ENCODE data around the gene MIGA1. TPM values are rescaled to one million over a fixed set of nuclear protein-coding genes. Genes with fewer than 3 reads are reported as not detected.

MIGA1 gene
- total and polyA plus RNA-seq, 2 of the 13 experiments (the other 11 are each of a cell fraction or from before 2014, with no cell fraction given) = 3.8 to 6.6 TPM

DNA sequence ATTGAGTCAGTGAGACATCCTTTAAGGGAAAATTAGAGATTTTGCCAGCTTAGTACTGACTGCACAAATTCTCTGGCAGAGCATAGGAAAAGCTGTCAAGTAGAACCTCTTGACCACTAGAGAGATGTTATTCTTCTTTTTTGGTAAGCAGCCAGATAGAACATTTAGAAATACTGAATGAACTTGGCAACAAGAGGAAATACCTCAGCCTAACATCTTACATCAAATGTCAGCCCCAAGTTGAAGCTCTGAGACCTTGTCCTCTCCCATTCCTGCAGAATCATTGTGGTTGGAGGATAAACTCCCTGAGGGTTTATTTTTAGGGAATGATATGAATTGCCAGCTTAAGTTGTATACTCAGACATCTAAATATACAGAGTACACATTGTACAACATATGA, 53.5 kb downstream of the MIGA1 start:
- CTCF ChIA-PET (ENCODE audit: low intra/inter-chr PET ratio, low total read pairs) = no interaction called here
- in situ Hi-C loops (cut with HindIII; ENCODE audit: extremely low pct_ligation_motif_present, low pct_unique_long_range_greater_than_20kb) = no loop called here
- Histone ChIP-seq H3K9me3 (ENCODE audit: low read length) (no peaks in the 10 kb centered on the region), H3K4me1 (ENCODE audit: insufficient read depth, low read length) (no peaks in the 10 kb centered on the region), H3K9ac (ENCODE audit: insufficient read depth, low read depth, low read length) (no peak overlapping the region), H3K4me3 (replicated peaks in 1 of 3; ENCODE audit: insufficient read depth in 1 of 3, low read depth in 2 of 3, low read length in 3 of 3) (no peak overlapping the region), H3K27ac (ENCODE audit: extremely low read length, insufficient read depth, low read length) (no peak overlapping the region), H4K20me1 (ENCODE audit: insufficient read depth, low read length) (no peaks in the 10 kb centered on the region), H2AFZ (ENCODE audit: low read length) (no peak overlapping the region), H3K4me2 (ENCODE audit: low read depth, low read length) (no peak overlapping the region), H3K36me3 (replicated peaks in 1 of 2; ENCODE audit: control insufficient read depth in 1 of 2, insufficient read depth in 2 of 2, low read length in 2 of 2) (peaks cover 2 to 3% of the 10 kb centered on the region in 2 experiments; a peak in 1 of 5 replicates), H3K27me3 (ENCODE audit: control insufficient read depth in 1 of 2, insufficient read depth in 2 of 2, low read length in 2 of 2) (no peaks in the 10 kb centered on the region), H3K79me2 (ENCODE audit: insufficient read depth, low read length) (no peaks in the 10 kb centered on the region)
- no TSS peak for BruUV-seq (replicated peaks)
- no peak for ATAC-seq
- no peak for FAIRE-seq
- POLR2A ChIA-PET = no interaction called here
- no peak for DNase-seq (ENCODE audit: low spot score)
- intact Hi-C loops (cut with micrococcal nuclease; ENCODE audit: unreplicated experiment) = no loop called here
- TF ChIP-seq GABPB1 (CRISPR knock-in tag; IDR thresholded peaks at IDR 0.05) (no peak), MXI1 (IDR thresholded peaks at IDR 0.05; ENCODE audit: borderline replicate concordance, low read depth, low read length) (no peak), ZNF550 (CRISPR knock-in tag; IDR thresholded peaks at IDR 0.05; ENCODE audit: borderline replicate concordance) (no peak), MATR3 (CRISPR knock-in tag; IDR thresholded peaks at IDR 0.05) (no peak), LCORL (IDR thresholded peaks at IDR 0.05) (no peak), LCORL (CRISPR knock-in tag; IDR thresholded peaks at IDR 0.05) (no peak), RARG (CRISPR knock-in tag; IDR thresholded peaks at IDR 0.05; ENCODE audit: low read depth) (no peak), PITX1 (CRISPR knock-in tag; IDR thresholded peaks at IDR 0.05) (no peak)
- TF ChIP-seq, protein P1, sequence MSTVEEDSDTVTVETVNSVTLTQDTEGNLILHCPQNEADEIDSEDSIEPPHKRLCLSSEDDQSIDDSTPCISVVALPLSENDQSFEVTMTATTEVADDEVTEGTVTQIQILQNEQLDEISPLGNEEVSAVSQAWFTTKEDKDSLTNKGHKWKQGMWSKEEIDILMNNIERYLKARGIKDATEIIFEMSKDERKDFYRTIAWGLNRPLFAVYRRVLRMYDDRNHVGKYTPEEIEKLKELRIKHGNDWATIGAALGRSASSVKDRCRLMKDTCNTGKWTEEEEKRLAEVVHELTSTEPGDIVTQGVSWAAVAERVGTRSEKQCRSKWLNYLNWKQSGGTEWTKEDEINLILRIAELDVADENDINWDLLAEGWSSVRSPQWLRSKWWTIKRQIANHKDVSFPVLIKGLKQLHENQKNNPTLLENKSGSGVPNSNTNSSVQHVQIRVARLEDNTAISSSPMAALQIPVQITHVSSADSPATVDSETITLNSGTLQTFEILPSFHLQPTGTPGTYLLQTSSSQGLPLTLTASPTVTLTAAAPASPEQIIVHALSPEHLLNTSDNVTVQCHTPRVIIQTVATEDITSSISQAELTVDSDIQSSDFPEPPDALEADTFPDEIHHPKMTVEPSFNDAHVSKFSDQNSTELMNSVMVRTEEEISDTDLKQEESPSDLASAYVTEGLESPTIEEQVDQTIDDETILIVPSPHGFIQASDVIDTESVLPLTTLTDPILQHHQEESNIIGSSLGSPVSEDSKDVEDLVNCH (CRISPR knock-in tag; IDR thresholded peaks at IDR 0.05) = no peak
- TF ChIP-seq, protein P2, sequence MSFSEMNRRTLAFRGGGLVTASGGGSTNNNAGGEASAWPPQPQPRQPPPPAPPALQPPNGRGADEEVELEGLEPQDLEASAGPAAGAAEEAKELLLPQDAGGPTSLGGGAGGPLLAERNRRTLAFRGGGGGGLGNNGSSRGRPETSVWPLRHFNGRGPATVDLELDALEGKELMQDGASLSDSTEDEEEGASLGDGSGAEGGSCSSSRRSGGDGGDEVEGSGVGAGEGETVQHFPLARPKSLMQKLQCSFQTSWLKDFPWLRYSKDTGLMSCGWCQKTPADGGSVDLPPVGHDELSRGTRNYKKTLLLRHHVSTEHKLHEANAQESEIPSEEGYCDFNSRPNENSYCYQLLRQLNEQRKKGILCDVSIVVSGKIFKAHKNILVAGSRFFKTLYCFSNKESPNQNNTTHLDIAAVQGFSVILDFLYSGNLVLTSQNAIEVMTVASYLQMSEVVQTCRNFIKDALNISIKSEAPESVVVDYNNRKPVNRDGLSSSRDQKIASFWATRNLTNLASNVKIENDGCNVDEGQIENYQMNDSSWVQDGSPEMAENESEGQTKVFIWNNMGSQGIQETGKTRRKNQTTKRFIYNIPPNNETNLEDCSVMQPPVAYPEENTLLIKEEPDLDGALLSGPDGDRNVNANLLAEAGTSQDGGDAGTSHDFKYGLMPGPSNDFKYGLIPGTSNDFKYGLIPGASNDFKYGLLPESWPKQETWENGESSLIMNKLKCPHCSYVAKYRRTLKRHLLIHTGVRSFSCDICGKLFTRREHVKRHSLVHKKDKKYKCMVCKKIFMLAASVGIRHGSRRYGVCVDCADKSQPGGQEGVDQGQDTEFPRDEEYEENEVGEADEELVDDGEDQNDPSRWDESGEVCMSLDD (CRISPR knock-in tag; IDR thresholded peaks at IDR 0.05; ENCODE audit: borderline replicate concordance) = no peak
- TF ChIP-seq, protein P3, sequence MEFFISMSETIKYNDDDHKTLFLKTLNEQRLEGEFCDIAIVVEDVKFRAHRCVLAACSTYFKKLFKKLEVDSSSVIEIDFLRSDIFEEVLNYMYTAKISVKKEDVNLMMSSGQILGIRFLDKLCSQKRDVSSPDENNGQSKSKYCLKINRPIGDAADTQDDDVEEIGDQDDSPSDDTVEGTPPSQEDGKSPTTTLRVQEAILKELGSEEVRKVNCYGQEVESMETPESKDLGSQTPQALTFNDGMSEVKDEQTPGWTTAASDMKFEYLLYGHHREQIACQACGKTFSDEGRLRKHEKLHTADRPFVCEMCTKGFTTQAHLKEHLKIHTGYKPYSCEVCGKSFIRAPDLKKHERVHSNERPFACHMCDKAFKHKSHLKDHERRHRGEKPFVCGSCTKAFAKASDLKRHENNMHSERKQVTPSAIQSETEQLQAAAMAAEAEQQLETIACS (CRISPR knock-in tag; IDR thresholded peaks at IDR 0.05) = no peak
- TF ChIP-seq, protein P4, sequence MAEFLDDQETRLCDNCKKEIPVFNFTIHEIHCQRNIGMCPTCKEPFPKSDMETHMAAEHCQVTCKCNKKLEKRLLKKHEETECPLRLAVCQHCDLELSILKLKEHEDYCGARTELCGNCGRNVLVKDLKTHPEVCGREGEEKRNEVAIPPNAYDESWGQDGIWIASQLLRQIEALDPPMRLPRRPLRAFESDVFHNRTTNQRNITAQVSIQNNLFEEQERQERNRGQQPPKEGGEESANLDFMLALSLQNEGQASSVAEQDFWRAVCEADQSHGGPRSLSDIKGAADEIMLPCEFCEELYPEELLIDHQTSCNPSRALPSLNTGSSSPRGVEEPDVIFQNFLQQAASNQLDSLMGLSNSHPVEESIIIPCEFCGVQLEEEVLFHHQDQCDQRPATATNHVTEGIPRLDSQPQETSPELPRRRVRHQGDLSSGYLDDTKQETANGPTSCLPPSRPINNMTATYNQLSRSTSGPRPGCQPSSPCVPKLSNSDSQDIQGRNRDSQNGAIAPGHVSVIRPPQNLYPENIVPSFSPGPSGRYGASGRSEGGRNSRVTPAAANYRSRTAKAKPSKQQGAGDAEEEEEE (CRISPR knock-in tag; IDR thresholded peaks at IDR 0.05; ENCODE audit: borderline replicate concordance) = no peak

All from HepG2 (cell line).